ENCODE results near the gene TNNC1.

DNA sequence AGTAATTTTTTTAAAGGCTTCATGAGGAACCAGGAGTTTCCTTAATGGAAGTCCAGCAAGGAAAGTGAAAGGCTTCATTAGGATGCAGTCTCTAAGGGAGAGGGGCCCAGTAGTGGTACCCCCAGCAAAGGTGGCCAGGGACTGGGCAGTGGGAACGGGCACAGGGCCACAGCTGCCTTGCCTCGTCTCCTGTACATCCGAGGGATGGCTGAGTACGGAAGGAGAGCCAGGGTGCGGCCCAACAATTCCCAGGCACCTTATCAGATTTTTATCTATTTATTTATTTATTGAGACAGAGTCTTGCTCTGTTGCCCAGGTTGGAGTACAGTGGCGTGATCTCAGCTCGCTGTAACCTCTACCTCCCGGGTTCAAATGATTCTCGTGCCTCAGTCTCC lies 23.4 kb downstream of the TNNC1 start:
- TF ChIP-seq, protein P1, sequence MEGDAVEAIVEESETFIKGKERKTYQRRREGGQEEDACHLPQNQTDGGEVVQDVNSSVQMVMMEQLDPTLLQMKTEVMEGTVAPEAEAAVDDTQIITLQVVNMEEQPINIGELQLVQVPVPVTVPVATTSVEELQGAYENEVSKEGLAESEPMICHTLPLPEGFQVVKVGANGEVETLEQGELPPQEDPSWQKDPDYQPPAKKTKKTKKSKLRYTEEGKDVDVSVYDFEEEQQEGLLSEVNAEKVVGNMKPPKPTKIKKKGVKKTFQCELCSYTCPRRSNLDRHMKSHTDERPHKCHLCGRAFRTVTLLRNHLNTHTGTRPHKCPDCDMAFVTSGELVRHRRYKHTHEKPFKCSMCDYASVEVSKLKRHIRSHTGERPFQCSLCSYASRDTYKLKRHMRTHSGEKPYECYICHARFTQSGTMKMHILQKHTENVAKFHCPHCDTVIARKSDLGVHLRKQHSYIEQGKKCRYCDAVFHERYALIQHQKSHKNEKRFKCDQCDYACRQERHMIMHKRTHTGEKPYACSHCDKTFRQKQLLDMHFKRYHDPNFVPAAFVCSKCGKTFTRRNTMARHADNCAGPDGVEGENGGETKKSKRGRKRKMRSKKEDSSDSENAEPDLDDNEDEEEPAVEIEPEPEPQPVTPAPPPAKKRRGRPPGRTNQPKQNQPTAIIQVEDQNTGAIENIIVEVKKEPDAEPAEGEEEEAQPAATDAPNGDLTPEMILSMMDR (conservative IDR thresholded peaks at IDR 0.05; ENCODE audit: low read length): no peak
- TF ChIP-seq EZH2phosphoT487 (IDR thresholded peaks at IDR 0.05; ENCODE audit: borderline replicate concordance, low read depth, low read length): no peak
